Measurements from ENCODE around the gene TTC7B.

Gene TTC7B

DNA sequence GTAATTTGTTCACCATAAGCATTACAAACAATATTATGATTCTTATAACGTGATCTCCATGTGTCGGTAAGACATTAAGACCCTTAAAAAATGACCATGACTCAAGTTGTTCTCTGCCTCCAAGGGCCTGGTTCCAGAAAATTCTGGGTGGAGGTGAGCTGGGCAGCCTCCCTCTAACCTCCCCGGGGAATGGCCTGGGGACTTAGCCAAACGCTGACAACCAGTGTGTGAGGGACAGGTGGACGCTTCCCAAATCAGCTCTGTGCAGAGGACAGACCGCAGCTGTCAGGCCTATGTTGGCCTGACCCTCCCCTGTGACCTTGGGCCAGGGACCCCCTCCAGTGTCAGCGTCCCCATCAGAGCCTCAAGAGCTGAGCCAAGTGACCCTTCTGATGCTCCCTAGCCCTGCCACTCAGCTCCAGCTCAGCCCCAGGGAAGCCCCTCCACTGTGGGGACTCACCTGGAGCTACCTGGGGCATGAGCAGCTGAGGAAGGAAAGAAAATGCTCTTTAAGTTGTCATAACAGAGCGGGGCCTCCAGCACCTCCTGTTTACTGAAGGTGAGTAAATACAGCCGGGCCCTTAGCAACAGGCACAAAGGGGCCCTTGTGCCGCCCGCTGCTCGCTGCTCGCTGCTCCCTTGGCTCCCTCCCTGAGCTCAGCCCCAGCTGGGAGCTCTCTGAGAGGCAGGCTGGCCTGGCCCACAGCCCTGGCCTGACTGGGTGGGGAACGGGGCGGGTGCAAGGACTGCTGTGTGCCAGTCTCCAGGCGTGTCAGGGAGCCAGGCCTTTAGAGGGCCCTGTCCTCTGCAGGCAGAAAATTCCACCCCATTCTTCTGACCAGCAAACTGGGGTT is 302.8 kb downstream of the TTC7B start:
- Histone ChIP-seq H3K4me1 (ENCODE audit: insufficient read depth, low read length) (no peaks in the 10 kb centered on the region), H2AFZ (ENCODE audit: low read depth, low read length) (no peak overlapping the region), H3K36me3 (ENCODE audit: insufficient read depth, low read length) (no peaks in the 10 kb centered on the region), H3K4me3 (ENCODE audit: low read depth in 1 of 2, low read length in 2 of 2) (no peak overlapping the region), H3K9me3 (ENCODE audit: insufficient read depth, low read length, severe bottlenecking) (no peaks in the 10 kb centered on the region), H3K27me3 (ENCODE audit: insufficient read depth, low read length, poor library complexity) (peaks cover 7% of the 10 kb centered on the region), H3K9ac (ENCODE audit: low read depth, low read length) (no peak overlapping the region), H3K79me2 (ENCODE audit: insufficient read depth, low read length) (no peaks in the 10 kb centered on the region), H3K27ac (ENCODE audit: low read length) (no peak overlapping the region), H3K4me2 (ENCODE audit: insufficient read depth, low read length) (no peak overlapping the region), H4K20me1 (ENCODE audit: insufficient read depth, low read length) (no peaks in the 10 kb centered on the region)
- no peak for TF ChIP-seq EZH2 (IDR thresholded peaks at IDR 0.05; ENCODE audit: borderline replicate concordance, low read depth, low read length, severe bottlenecking)
- TF ChIP-seq, protein P1, sequence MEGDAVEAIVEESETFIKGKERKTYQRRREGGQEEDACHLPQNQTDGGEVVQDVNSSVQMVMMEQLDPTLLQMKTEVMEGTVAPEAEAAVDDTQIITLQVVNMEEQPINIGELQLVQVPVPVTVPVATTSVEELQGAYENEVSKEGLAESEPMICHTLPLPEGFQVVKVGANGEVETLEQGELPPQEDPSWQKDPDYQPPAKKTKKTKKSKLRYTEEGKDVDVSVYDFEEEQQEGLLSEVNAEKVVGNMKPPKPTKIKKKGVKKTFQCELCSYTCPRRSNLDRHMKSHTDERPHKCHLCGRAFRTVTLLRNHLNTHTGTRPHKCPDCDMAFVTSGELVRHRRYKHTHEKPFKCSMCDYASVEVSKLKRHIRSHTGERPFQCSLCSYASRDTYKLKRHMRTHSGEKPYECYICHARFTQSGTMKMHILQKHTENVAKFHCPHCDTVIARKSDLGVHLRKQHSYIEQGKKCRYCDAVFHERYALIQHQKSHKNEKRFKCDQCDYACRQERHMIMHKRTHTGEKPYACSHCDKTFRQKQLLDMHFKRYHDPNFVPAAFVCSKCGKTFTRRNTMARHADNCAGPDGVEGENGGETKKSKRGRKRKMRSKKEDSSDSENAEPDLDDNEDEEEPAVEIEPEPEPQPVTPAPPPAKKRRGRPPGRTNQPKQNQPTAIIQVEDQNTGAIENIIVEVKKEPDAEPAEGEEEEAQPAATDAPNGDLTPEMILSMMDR (IDR thresholded peaks at IDR 0.05; ENCODE audit: borderline replicate concordance, extremely low read depth, low read length, poor library complexity, severe bottlenecking): no peak
- no peak for ATAC-seq (ENCODE audit: insufficient read depth, low read depth)
- no peak for DNase-seq

DNA sequence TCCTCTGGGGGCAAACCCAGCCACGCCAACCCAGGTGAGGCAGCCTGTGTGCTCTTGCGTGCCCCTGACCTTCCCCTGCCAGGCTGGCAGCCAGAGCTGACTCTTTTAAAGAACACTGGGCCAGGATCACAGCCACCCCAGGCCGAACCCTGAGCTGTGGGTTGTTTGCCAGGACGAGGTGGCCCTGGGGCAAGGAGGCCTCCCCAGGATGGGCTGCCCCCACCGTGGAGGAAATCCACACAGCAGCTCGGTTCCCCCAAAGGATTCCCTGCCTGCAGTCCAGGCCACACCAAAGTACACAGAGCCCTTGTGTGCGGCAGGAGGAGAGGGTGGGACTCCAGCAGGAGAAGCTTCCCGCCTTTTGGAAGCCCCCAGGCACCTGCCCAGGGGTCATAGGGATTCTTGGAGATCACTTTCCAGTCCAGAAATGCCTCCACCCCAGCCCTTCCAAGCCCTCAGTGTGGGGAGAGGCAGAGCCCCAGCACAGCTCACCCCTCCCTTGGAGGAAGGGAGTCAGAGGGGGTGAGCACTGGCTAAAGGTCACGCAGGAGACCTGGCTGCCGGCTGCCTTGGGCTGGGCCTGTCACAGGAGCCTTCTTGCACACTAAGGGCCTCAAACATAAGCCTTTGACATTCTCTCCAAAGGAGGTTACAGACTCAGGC is 303.8 kb downstream of the TTC7B start:
- Histone ChIP-seq H3K4me2 (ENCODE audit: insufficient read depth, low read length) (no peak overlapping the region), H4K20me1 (ENCODE audit: insufficient read depth, low read length) (no peaks in the 10 kb centered on the region), H2AFZ (ENCODE audit: low read depth, low read length) (no peak overlapping the region), H3K9me3 (ENCODE audit: insufficient read depth, low read length, severe bottlenecking) (no peaks in the 10 kb centered on the region), H3K9ac (ENCODE audit: low read depth, low read length) (no peak overlapping the region), H3K27ac (ENCODE audit: low read length) (no peak overlapping the region), H3K4me3 (ENCODE audit: low read depth in 1 of 2, low read length in 2 of 2) (no peak overlapping the region), H3K79me2 (ENCODE audit: insufficient read depth, low read length) (no peaks in the 10 kb centered on the region), H3K36me3 (ENCODE audit: insufficient read depth, low read length) (no peaks in the 10 kb centered on the region), H3K4me1 (ENCODE audit: insufficient read depth, low read length) (no peaks in the 10 kb centered on the region), H3K27me3 (ENCODE audit: insufficient read depth, low read length, poor library complexity) (peaks cover 9% of the 10 kb centered on the region)
- no peak for ATAC-seq (ENCODE audit: insufficient read depth, low read depth)
- TF ChIP-seq, protein P1 (IDR thresholded peaks at IDR 0.05; ENCODE audit: borderline replicate concordance, extremely low read depth, low read length, poor library complexity, severe bottlenecking): no peak
- no peak for TF ChIP-seq EZH2 (IDR thresholded peaks at IDR 0.05; ENCODE audit: borderline replicate concordance, low read depth, low read length, severe bottlenecking)
- no peak for DNase-seq

- no peak for TF ChIP-seq EZH2 (IDR thresholded peaks at IDR 0.05; ENCODE audit: borderline replicate concordance, low read depth, low read length, severe bottlenecking)
- TF ChIP-seq, protein P1 (IDR thresholded peaks at IDR 0.05; ENCODE audit: borderline replicate concordance, extremely low read depth, low read length, poor library complexity, severe bottlenecking): no peak
- Histone ChIP-seq H3K4me1 (ENCODE audit: insufficient read depth, low read length) (no peaks in the 10 kb centered on the region), H3K9me3 (ENCODE audit: insufficient read depth, low read length, severe bottlenecking) (no peaks in the 10 kb centered on the region), H3K4me3 (ENCODE audit: low read depth in 1 of 2, low read length in 2 of 2) (no peak overlapping the region), H4K20me1 (ENCODE audit: insufficient read depth, low read length) (no peaks in the 10 kb centered on the region), H3K79me2 (ENCODE audit: insufficient read depth, low read length) (no peaks in the 10 kb centered on the region), H3K27me3 (ENCODE audit: insufficient read depth, low read length, poor library complexity) (peaks cover 9% of the 10 kb centered on the region), H3K4me2 (ENCODE audit: insufficient read depth, low read length) (no peak overlapping the region), H2AFZ (ENCODE audit: low read depth, low read length) (no peak overlapping the region), H3K27ac (ENCODE audit: low read length) (no peak overlapping the region), H3K36me3 (ENCODE audit: insufficient read depth, low read length) (no peaks in the 10 kb centered on the region), H3K9ac (ENCODE audit: low read depth, low read length) (no peak overlapping the region)
- ATAC-seq (ENCODE audit: insufficient read depth, low read depth) (no peak), DNase-seq (no peak)
Observed at GRCh38 chr14:90511795-90512328, 304.4 kb downstream of the TTC7B start.
